Endothelial cell of umbilical vein (primary cell): Measurements from ENCODE around the gene AKAIN1. TPM values are rescaled to one million over a fixed set of nuclear protein-coding genes. Genes with fewer than 3 reads are reported as not detected.

Experiments used
- BruUV-seq: library from RNA; stranded (reverse); fragments of 400-500 nt; replicated peaks from 2 replicates; lab custom pipeline; 2021; lab: Mats Ljungman, UMichigan
- CTCF ChIA-PET: fragments of 300-600, 350-600 bp; sonication (Branson Sonifier 250); formaldehyde crosslinking; loops from one replicate; lab custom pipeline; 2021; ENCODE audit warnings: antibody characterized with exemption, inconsistent platforms; lab: Charles Lee
- POLR2A ChIA-PET: fragments of 300-600, 350-600 bp; sonication (Branson Sonifier 250); formaldehyde crosslinking; loops from one replicate; lab custom pipeline; 2021; ENCODE audit warnings: antibody characterized with exemption, inconsistent platforms; lab: Charles Lee
- DNase-seq: peaks from one replicate; pipeline ENCODE4 v3.0.0-alpha.2; 2011; ENCODE audit warnings: low read depth, low spot score
- FAIRE-seq: peaks from 2 replicates; lab custom pipeline; 2011; peaks lifted over from hg19 to GRCh38; lab: Jason Lieb, UNC
- H2AFZ ChIP-seq: 2 replicates; pipeline ENCODE4 v1.6.0; 2012; ENCODE audit warnings: low read depth, low read length, control low read depth, inconsistent platforms
- H3K27ac ChIP-seq: 2 replicates; pipeline ENCODE4 v1.5.1; 2011; ENCODE audit warnings: low read depth, mild to moderate bottlenecking, control low read depth, low read length, moderate library complexity; ENCODE audit not compliant: insufficient read depth
- H3K27me3 ChIP-seq, 2 experiments: 2 replicates each; pipeline versions ENCODE4 v1.6.0 to v1.6.1; 2011; ENCODE audit warnings: low read length in 2 of 2, mixed read lengths in 1 of 2; ENCODE audit not compliant: control insufficient read depth in 2 of 2, insufficient read depth in 2 of 2
- H3K36me3 ChIP-seq, 2 experiments: 2 replicates in 1 of 2; 3 replicates in 1 of 2; pipeline ENCODE4 v1.5.1; 2011; ENCODE audit warnings: low read length in 2 of 2, mild to moderate bottlenecking in 1 of 2, moderate library complexity in 1 of 2; ENCODE audit not compliant: control insufficient read depth in 2 of 2, insufficient read depth in 2 of 2; ENCODE audit errors: extremely low read depth in 1 of 2
- H3K4me1 ChIP-seq: 3 replicates; pipeline ENCODE4 v1.5.1; 2011; ENCODE audit warnings: mild to moderate bottlenecking, low read length; ENCODE audit not compliant: control insufficient read depth, insufficient read depth; ENCODE audit errors: extremely low read depth
- H3K4me2 ChIP-seq: 2 replicates; pipeline ENCODE4 v1.6.1; 2011; ENCODE audit warnings: low read length, control low read depth, mixed read lengths; ENCODE audit not compliant: insufficient read depth
- H3K4me3 ChIP-seq, 3 experiments: fragments of 200-600 bp in 1 of 3; sonication (generic), shearing (Covaris generic) in 1 of 3; replicated peaks in 1 of 3; 2 replicates each; pipeline ENCODE4 v1.5.1; 2011 to 2016; ENCODE audit warnings: control low read depth in 3 of 3, low read length in 3 of 3, mild to moderate bottlenecking in 2 of 3, inconsistent platforms in 1 of 3, low read depth in 1 of 3, moderate library complexity in 1 of 3; ENCODE audit not compliant: insufficient read depth in 1 of 3
- H3K79me2 ChIP-seq: 2 replicates; pipeline ENCODE4 v1.6.0; 2012; ENCODE audit warnings: low read length, inconsistent platforms; ENCODE audit not compliant: control insufficient read depth, insufficient read depth
- H3K9ac ChIP-seq: replicated peaks from 2 replicates; pipeline ENCODE3; 2011; ENCODE audit warnings: low read length, control low read depth; ENCODE audit not compliant: insufficient read depth; ENCODE audit errors: extremely low read depth
- H3K9me1 ChIP-seq: replicated peaks from 3 replicates; pipeline ENCODE4 v1.6.0; 2011; ENCODE audit warnings: mild to moderate bottlenecking, low read length; ENCODE audit not compliant: control insufficient read depth, insufficient read depth; ENCODE audit errors: extremely low read depth
- H3K9me3 ChIP-seq: replicated peaks from 2 replicates; pipeline ENCODE4 v1.5.1; 2012; ENCODE audit warnings: low read length, inconsistent platforms; ENCODE audit not compliant: control insufficient read depth, insufficient read depth
- H4K20me1 ChIP-seq: replicated peaks from 2 replicates; pipeline ENCODE3; 2011; ENCODE audit warnings: mild to moderate bottlenecking, low read length; ENCODE audit not compliant: control insufficient read depth, insufficient read depth; ENCODE audit errors: extremely low read depth
- CTCF ChIP-seq, 2 donors: IDR thresholded peaks; 1 replicate in 1 of 2; 2 replicates in 1 of 2; pipeline ENCODE4 v1.5.1; 2011; ENCODE audit warnings: low read length in 2 of 2, mild to moderate bottlenecking in 2 of 2, moderate library complexity in 2 of 2, control low read depth in 1 of 2, inconsistent platforms in 1 of 2, low read depth in 1 of 2; ENCODE audit not compliant: insufficient read depth in 1 of 2; ENCODE audit errors: extremely low read depth in 1 of 2
- EZH2 ChIP-seq: IDR thresholded peaks from 2 replicates; pipeline ENCODE4 v1.6.1; 2012; ENCODE audit warnings: borderline replicate concordance, low read depth, mild to moderate bottlenecking, moderate library complexity, low read length, inconsistent platforms; ENCODE audit not compliant: severe bottlenecking
- FOS ChIP-seq: IDR thresholded peaks from 2 replicates; pipeline ENCODE4 v1.6.1; 2011; ENCODE audit warnings: mild to moderate bottlenecking, low read length, moderate library complexity, borderline replicate concordance; ENCODE audit not compliant: insufficient read depth
- GATA2 ChIP-seq: IDR thresholded peaks from 2 replicates; pipeline ENCODE4 v1.7.0; 2011; ENCODE audit warnings: low read depth, mild to moderate bottlenecking, moderate library complexity, mixed read lengths, low read length; ENCODE audit not compliant: insufficient read length, insufficient read depth
- JUN ChIP-seq: IDR thresholded peaks from 2 replicates; pipeline ENCODE4 v1.6.1; 2011; ENCODE audit warnings: borderline replicate concordance, low read depth; ENCODE audit not compliant: insufficient read length, insufficient read depth
- MAX ChIP-seq: IDR thresholded peaks from 2 replicates; pipeline ENCODE4 v1.6.1; 2011; ENCODE audit not compliant: insufficient read depth, insufficient read length
- POLR2A ChIP-seq: IDR thresholded peaks from 2 replicates; pipeline ENCODE4 v1.6.1; 2012; ENCODE audit warnings: low read depth, mild to moderate bottlenecking, control low read depth, low read length
- POLR2AphosphoS5 ChIP-seq: IDR thresholded peaks from 2 replicates; pipeline ENCODE4 v1.6.1; 2012; ENCODE audit warnings: low read depth, mild to moderate bottlenecking, control low read depth, low read length, moderate library complexity; ENCODE audit not compliant: insufficient read depth
- dilution Hi-C: fragments of 300-500 bp; cut with MboI; formaldehyde crosslinking; loops from one replicate; pipeline ENCODE4 v1.15.0; 2019; ENCODE audit warnings: low sequenced_read_pairs; ENCODE audit not compliant: extremely low pct_ligation_motif_present
- intact Hi-C: fragments of 100-400 bp; cut with micrococcal nuclease; formaldehyde crosslinking; loops from one replicate; pipeline ENCODE4 v1.10.0; 2022
- polyA plus RNA-seq, 4 experiments: library from polyadenylated mRNA; depleted of rRNA in 3 of 4; stranded (reverse) in 3 of 4; unstranded in 1 of 4; fragments of >200 nt; gene quantifications; 2 replicates each; pipeline versions ENCODE4 v1.2.1 to v1.2.3, GENCODE V29; 2011 to 2012; ENCODE audit warnings: missing spikeins in 1 of 4
- total RNA-seq: library from RNA; stranded (reverse); gene quantifications from 2 replicates; pipeline ENCODE4 v1.2.3, GENCODE V29; 2021

AKAIN1 gene
- total and polyA plus RNA-seq, 2 donors (not counting 3 experiments of a cell fraction or from before 2014, with no cell fraction given): not detected

- no TSS peak for BruUV-seq
- DNase-seq: no peak
- no peak for TF ChIP-seq EZH2
- TF ChIP-seq JUN: no peak
- no peak for TF ChIP-seq CTCF (IDR thresholded peaks at IDR 0.05; ENCODE audit: extremely low read depth in 1 of 2, insufficient read depth in 1 of 2, low read depth in 1 of 2, low read length in 2 of 2)
- no peak for TF ChIP-seq FOS
- TF ChIP-seq MAX: no peak
- no peak for TF ChIP-seq POLR2A
- no peak for TF ChIP-seq POLR2AphosphoS5
- TF ChIP-seq GATA2: no peak
- no peak overlapping the region for H3K4me3 ChIP-seq
- dilution Hi-C loops: no loop called here
- H2AFZ ChIP-seq: no peak overlapping the region
- no peaks in the 10 kb centered on the region for H3K9me1 ChIP-seq
- no peaks in the 10 kb centered on the region for H3K9me3 ChIP-seq
- H4K20me1 ChIP-seq: no peaks in the 10 kb centered on the region
- H3K9ac ChIP-seq: no peak overlapping the region
- ChIA-PET CTCF (no interaction called here), POLR2A (no interaction called here)
- FAIRE-seq: no peak
- H3K4me1 ChIP-seq: no peaks in the 10 kb centered on the region
- H3K27ac ChIP-seq: no peak overlapping the region
- H3K4me2 ChIP-seq: no peak overlapping the region
- intact Hi-C loops: no loop called here
- no peaks in the 10 kb centered on the region for H3K36me3 ChIP-seq
- H3K27me3 ChIP-seq: no peaks in the 10 kb centered on the region
- H3K79me2 ChIP-seq: no peaks in the 10 kb centered on the region
Observed at GRCh38 chr18:5093902-5094301, 103.2 kb downstream of the AKAIN1 start.

Other genes starting within 250 kb of the AKAIN1 start
- 13.0 and 13.7 TPM in 2 replicates for gene ZBTB14, start 98.5 kb upstream of the AKAIN1 start, total RNA-seq
- gene ZBTB14, start 98.5 kb upstream of the AKAIN1 start, polyA plus RNA-seq: 4.2 and 5.5 TPM in 2 replicates